Nephron (organoid): ENCODE data around the gene STK16.

ENCODE experiments used
- H3K27ac Mint-ChIP-seq, 3 experiments: 2 replicates each; pipeline ENCODE4 v1.8.0; 2020; ENCODE audit warnings: mixed read lengths in 3 of 3, mild to moderate bottlenecking in 2 of 3, moderate library complexity in 1 of 3
- H3K27me3 Mint-ChIP-seq: 2 replicates; pipeline ENCODE4 v1.8.0; 2021; ENCODE audit warnings: low read depth, mild to moderate bottlenecking, moderate library complexity, mixed read lengths
- H3K36me3 Mint-ChIP-seq: 2 replicates; pipeline ENCODE4 v1.8.0; 2020; ENCODE audit warnings: low read depth, mixed read lengths
- H3K4me1 Mint-ChIP-seq: 2 replicates; pipeline ENCODE4 v1.8.0; 2020; ENCODE audit warnings: mixed read lengths
- H3K4me3 Mint-ChIP-seq, 3 experiments: 2 replicates each; pipeline ENCODE4 v1.8.0; 2020; ENCODE audit warnings: mild to moderate bottlenecking in 3 of 3, mixed read lengths in 3 of 3, moderate library complexity in 2 of 3
- H3K9me3 Mint-ChIP-seq: 2 replicates; pipeline ENCODE4 v1.8.0; 2020; ENCODE audit warnings: mixed read lengths
- CTCF ChIP-seq, 3 experiments: fragments of 200-600 bp; sonication (generic); IDR thresholded peaks; one replicate each; pipeline ENCODE4 v1.5.0; 2021; ENCODE audit warnings: antibody characterized with exemption in 3 of 3; ENCODE audit not compliant: unreplicated experiment in 3 of 3

STK16 gene

GRCh38 chr2:219294356-219295351 lies 49.4 kb downstream of the STK16 start:
- Mint-ChIP-seq H3K27ac (peak overlapping the region; percentile 85 to 92 (median 86)), H3K4me3 (peak overlapping the region; percentile 83 to 90 (median 84)), H3K4me1 (peaks cover 23% of the 10 kb centered on the region), H3K36me3 (no peaks in the 10 kb centered on the region), H3K9me3 (no peaks in the 10 kb centered on the region), H3K27me3 (peaks cover 47% of the 10 kb centered on the region)
- peak; percentile 97 to 100 (median 98) for TF ChIP-seq CTCF (IDR thresholded peaks at IDR 0.05; ENCODE audit: unreplicated experiment in 3 of 3)

- no peaks in the 10 kb centered on the region for H3K9me3 Mint-ChIP-seq
- H3K36me3 Mint-ChIP-seq = no peaks in the 10 kb centered on the region
- H3K4me3 Mint-ChIP-seq = no peak overlapping the region
- H3K4me1 Mint-ChIP-seq = peaks cover 19% of the 10 kb centered on the region
- no peak for TF ChIP-seq CTCF (IDR thresholded peaks at IDR 0.05; ENCODE audit: unreplicated experiment in 3 of 3)
- H3K27ac Mint-ChIP-seq = no peak overlapping the region
- H3K27me3 Mint-ChIP-seq = peaks cover 61% of the 10 kb centered on the region
These were observed 50.9 kb downstream of the STK16 start for GRCh38 chr2:219296142-219296541.

GRCh38 chr2:219296631-219297391 lies 51.5 kb downstream of the STK16 start:
- no peaks in the 10 kb centered on the region for H3K36me3 Mint-ChIP-seq
- peaks cover 66% of the 10 kb centered on the region for H3K27me3 Mint-ChIP-seq
- peaks cover 19% of the 10 kb centered on the region for H3K4me1 Mint-ChIP-seq
- no peak overlapping the region for H3K27ac Mint-ChIP-seq
- no peak for TF ChIP-seq CTCF (IDR thresholded peaks at IDR 0.05; ENCODE audit: unreplicated experiment in 3 of 3)
- H3K4me3 Mint-ChIP-seq = no peak overlapping the region
- H3K9me3 Mint-ChIP-seq = no peaks in the 10 kb centered on the region

- no peak for TF ChIP-seq CTCF (IDR thresholded peaks at IDR 0.05; ENCODE audit: unreplicated experiment in 3 of 3)
These were observed 52.6 kb downstream of the STK16 start for GRCh38 chr2:219297766-219298456.

GRCh38 chr2:219298759-219299371 lies 53.6 kb downstream of the STK16 start:
- H3K4me1 Mint-ChIP-seq = peaks cover 15% of the 10 kb centered on the region
- no peaks in the 10 kb centered on the region for H3K9me3 Mint-ChIP-seq
- no peak overlapping the region for H3K27ac Mint-ChIP-seq
- peak; percentile 95 to 98 (median 96) for TF ChIP-seq CTCF (IDR thresholded peaks at IDR 0.05; ENCODE audit: unreplicated experiment in 3 of 3)
- peaks cover 75% of the 10 kb centered on the region for H3K27me3 Mint-ChIP-seq
- H3K4me3 Mint-ChIP-seq = no peak overlapping the region
- no peaks in the 10 kb centered on the region for H3K36me3 Mint-ChIP-seq

More at GRCh38 chr2:219297766-219298456, 52.6 kb downstream of the STK16 start:
- Mint-ChIP-seq H3K27ac (no peak overlapping the region), H3K27me3 (peaks cover 70% of the 10 kb centered on the region), H3K4me3 (no peak overlapping the region), H3K36me3 (no peaks in the 10 kb centered on the region), H3K4me1 (peaks cover 19% of the 10 kb centered on the region), H3K9me3 (no peaks in the 10 kb centered on the region)
